PFSK-1 (cell line): Measurements from ENCODE around the gene ERICH4.

Experiments used
- FOXP2 ChIP-seq: optimal IDR thresholded peaks from 2 replicates; pipeline ENCODE3; 2011; ENCODE audit warnings: borderline replicate concordance, control low read depth, inconsistent platforms; ENCODE audit not compliant: insufficient read depth; ENCODE audit errors: extremely low read length, extremely low read depth
- POLR2AphosphoS5 ChIP-seq: IDR thresholded peaks from 2 replicates; pipeline ENCODE4 v1.6.1; 2012; ENCODE audit warnings: low read depth, mild to moderate bottlenecking, control low read depth, low read length, moderate library complexity
- REST ChIP-seq, 2 experiments: IDR thresholded peaks; 2 replicates each; pipeline versions ENCODE4 v1.6.1 to v1.8.0; 2011 to 2012; ENCODE audit warnings: low read depth in 2 of 2, low read length in 2 of 2, control low read depth in 1 of 2, inconsistent platforms in 1 of 2, mild to moderate bottlenecking in 1 of 2, moderate library complexity in 1 of 2; ENCODE audit not compliant: insufficient read depth in 1 of 2
- SIN3A ChIP-seq: IDR thresholded peaks from 2 replicates; pipeline ENCODE4 v1.6.1; 2012; ENCODE audit warnings: mild to moderate bottlenecking, low read length, moderate library complexity, borderline replicate concordance; ENCODE audit not compliant: insufficient read depth
- TAF1 ChIP-seq: IDR thresholded peaks from 2 replicates; pipeline ENCODE4 v1.6.1; 2012; ENCODE audit warnings: low read length, control low read depth, borderline replicate concordance; ENCODE audit not compliant: insufficient read depth

- TF ChIP-seq REST (IDR thresholded peaks at IDR 0.05; ENCODE audit: insufficient read depth in 1 of 2, low read depth in 2 of 2, low read length in 2 of 2), result no peak
- TF ChIP-seq TAF1, result no peak
- TF ChIP-seq POLR2AphosphoS5, result no peak
- TF ChIP-seq SIN3A, result no peak
- no peak for TF ChIP-seq FOXP2
Measured at GRCh38 chr19:41479757-41480191, 36.8 kb downstream of the ERICH4 start.
